ENCODE measurements around the gene TMEFF2.

GRCh38 chr2:191916826-191917225, 277.9 kb downstream of the TMEFF2 start:
- TF ChIP-seq POLR2A (IDR thresholded peaks at IDR 0.05; ENCODE audit: extremely low read depth, insufficient read length) (no peak), MYC (IDR thresholded peaks at IDR 0.05; ENCODE audit: low read depth, low read length) (no peak)
- TF ChIP-seq, protein P1, sequence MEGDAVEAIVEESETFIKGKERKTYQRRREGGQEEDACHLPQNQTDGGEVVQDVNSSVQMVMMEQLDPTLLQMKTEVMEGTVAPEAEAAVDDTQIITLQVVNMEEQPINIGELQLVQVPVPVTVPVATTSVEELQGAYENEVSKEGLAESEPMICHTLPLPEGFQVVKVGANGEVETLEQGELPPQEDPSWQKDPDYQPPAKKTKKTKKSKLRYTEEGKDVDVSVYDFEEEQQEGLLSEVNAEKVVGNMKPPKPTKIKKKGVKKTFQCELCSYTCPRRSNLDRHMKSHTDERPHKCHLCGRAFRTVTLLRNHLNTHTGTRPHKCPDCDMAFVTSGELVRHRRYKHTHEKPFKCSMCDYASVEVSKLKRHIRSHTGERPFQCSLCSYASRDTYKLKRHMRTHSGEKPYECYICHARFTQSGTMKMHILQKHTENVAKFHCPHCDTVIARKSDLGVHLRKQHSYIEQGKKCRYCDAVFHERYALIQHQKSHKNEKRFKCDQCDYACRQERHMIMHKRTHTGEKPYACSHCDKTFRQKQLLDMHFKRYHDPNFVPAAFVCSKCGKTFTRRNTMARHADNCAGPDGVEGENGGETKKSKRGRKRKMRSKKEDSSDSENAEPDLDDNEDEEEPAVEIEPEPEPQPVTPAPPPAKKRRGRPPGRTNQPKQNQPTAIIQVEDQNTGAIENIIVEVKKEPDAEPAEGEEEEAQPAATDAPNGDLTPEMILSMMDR (IDR thresholded peaks at IDR 0.05; ENCODE audit: low read depth, low read length) = no peak

Data from NB4 (cell line).